H1 (cell line): Measurements from ENCODE around the gene PTX3. TPM values are rescaled to one million over a fixed set of nuclear protein-coding genes. Genes with fewer than 3 reads are reported as not detected.

Experiments used
- ASH2L ChIP-seq: fragments of 200-600, 300-600 bp; sonication (generic); IDR thresholded peaks from one replicate; pipeline ENCODE4 v1.7.1; 2017; ENCODE audit warnings: low read length
- BACH1 ChIP-seq: IDR thresholded peaks from 2 replicates; pipeline ENCODE4 v1.6.1; 2012; ENCODE audit warnings: low read length, improper control_type of control experiment
- JUN ChIP-seq: IDR thresholded peaks from 2 replicates; pipeline ENCODE4 v1.6.1; 2011; ENCODE audit warnings: low read depth, mild to moderate bottlenecking, improper control_type of control experiment, low read length
- JUND ChIP-seq: IDR thresholded peaks from 2 replicates; pipeline ENCODE4 v1.6.1; 2011; ENCODE audit warnings: mild to moderate bottlenecking, improper control_type of control experiment, low read length
- KDM5A ChIP-seq: fragments of 200-600 bp; IDR thresholded peaks from 2 replicates; pipeline ENCODE4 v1.7.1; 2012; ENCODE audit warnings: mild to moderate bottlenecking, low read length, inconsistent platforms, mixed read lengths
- polyA plus RNA-seq, 7 experiments: library from polyadenylated mRNA; depleted of rRNA in 3 of 7; stranded (reverse) in 5 of 7; unstranded in 2 of 7; fragments of >200 nt in 5 of 7; fragments of 200-250 nt in 2 of 7; gene quantifications; 1 replicate in 5 of 7; 2 replicates in 1 of 7; 4 replicates in 1 of 7; pipeline versions ENCODE4 v1.2.1 to v1.2.3, GENCODE V29; 2011 to 2013; ENCODE audit warnings: missing spikeins in 2 of 7, mixed read lengths in 2 of 7
- total RNA-seq: library from RNA; stranded (reverse); fragmentation: NEBNext Ultra II Directional; extraction: Animal tissue kit (Norgen Biotek cat#: 25700); gene quantifications from 2 replicates; pipeline ENCODE4 v1.2.1, GENCODE V29; 2021
- TF ChIP-seq, protein P1 (sequence below): fragments of 300-600 bp; sonication (generic); IDR thresholded peaks from 2 replicates; pipeline ENCODE4 v1.7.1; 2012; ENCODE audit warnings: low read length, moderate library complexity, mild to moderate bottlenecking, inconsistent platforms; ENCODE audit not compliant: insufficient replicate concordance
- TF ChIP-seq, protein P2 (sequence below): IDR thresholded peaks from 2 replicates; pipeline ENCODE4 v1.6.1; 2012; ENCODE audit warnings: low read length, inconsistent platforms

The PTX3 gene
- total and polyA plus RNA-seq, 2 of the 8 experiments (the other 6 are each of a cell fraction or from before 2014, with no cell fraction given), result 1.2 to 1.7 TPM

GRCh38 chr3:157463816-157464215 lies 27.2 kb downstream of the PTX3 start (continued):
- TF ChIP-seq, protein P1, sequence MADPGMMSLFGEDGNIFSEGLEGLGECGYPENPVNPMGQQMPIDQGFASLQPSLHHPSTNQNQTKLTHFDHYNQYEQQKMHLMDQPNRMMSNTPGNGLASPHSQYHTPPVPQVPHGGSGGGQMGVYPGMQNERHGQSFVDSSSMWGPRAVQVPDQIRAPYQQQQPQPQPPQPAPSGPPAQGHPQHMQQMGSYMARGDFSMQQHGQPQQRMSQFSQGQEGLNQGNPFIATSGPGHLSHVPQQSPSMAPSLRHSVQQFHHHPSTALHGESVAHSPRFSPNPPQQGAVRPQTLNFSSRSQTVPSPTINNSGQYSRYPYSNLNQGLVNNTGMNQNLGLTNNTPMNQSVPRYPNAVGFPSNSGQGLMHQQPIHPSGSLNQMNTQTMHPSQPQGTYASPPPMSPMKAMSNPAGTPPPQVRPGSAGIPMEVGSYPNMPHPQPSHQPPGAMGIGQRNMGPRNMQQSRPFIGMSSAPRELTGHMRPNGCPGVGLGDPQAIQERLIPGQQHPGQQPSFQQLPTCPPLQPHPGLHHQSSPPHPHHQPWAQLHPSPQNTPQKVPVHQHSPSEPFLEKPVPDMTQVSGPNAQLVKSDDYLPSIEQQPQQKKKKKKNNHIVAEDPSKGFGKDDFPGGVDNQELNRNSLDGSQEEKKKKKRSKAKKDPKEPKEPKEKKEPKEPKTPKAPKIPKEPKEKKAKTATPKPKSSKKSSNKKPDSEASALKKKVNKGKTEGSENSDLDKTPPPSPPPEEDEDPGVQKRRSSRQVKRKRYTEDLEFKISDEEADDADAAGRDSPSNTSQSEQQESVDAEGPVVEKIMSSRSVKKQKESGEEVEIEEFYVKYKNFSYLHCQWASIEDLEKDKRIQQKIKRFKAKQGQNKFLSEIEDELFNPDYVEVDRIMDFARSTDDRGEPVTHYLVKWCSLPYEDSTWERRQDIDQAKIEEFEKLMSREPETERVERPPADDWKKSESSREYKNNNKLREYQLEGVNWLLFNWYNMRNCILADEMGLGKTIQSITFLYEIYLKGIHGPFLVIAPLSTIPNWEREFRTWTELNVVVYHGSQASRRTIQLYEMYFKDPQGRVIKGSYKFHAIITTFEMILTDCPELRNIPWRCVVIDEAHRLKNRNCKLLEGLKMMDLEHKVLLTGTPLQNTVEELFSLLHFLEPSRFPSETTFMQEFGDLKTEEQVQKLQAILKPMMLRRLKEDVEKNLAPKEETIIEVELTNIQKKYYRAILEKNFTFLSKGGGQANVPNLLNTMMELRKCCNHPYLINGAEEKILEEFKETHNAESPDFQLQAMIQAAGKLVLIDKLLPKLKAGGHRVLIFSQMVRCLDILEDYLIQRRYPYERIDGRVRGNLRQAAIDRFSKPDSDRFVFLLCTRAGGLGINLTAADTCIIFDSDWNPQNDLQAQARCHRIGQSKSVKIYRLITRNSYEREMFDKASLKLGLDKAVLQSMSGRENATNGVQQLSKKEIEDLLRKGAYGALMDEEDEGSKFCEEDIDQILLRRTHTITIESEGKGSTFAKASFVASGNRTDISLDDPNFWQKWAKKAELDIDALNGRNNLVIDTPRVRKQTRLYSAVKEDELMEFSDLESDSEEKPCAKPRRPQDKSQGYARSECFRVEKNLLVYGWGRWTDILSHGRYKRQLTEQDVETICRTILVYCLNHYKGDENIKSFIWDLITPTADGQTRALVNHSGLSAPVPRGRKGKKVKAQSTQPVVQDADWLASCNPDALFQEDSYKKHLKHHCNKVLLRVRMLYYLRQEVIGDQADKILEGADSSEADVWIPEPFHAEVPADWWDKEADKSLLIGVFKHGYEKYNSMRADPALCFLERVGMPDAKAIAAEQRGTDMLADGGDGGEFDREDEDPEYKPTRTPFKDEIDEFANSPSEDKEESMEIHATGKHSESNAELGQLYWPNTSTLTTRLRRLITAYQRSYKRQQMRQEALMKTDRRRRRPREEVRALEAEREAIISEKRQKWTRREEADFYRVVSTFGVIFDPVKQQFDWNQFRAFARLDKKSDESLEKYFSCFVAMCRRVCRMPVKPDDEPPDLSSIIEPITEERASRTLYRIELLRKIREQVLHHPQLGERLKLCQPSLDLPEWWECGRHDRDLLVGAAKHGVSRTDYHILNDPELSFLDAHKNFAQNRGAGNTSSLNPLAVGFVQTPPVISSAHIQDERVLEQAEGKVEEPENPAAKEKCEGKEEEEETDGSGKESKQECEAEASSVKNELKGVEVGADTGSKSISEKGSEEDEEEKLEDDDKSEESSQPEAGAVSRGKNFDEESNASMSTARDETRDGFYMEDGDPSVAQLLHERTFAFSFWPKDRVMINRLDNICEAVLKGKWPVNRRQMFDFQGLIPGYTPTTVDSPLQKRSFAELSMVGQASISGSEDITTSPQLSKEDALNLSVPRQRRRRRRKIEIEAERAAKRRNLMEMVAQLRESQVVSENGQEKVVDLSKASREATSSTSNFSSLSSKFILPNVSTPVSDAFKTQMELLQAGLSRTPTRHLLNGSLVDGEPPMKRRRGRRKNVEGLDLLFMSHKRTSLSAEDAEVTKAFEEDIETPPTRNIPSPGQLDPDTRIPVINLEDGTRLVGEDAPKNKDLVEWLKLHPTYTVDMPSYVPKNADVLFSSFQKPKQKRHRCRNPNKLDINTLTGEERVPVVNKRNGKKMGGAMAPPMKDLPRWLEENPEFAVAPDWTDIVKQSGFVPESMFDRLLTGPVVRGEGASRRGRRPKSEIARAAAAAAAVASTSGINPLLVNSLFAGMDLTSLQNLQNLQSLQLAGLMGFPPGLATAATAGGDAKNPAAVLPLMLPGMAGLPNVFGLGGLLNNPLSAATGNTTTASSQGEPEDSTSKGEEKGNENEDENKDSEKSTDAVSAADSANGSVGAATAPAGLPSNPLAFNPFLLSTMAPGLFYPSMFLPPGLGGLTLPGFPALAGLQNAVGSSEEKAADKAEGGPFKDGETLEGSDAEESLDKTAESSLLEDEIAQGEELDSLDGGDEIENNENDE, result no peak
- TF ChIP-seq BACH1 (no peak), JUN (no peak), KDM5A (no peak), JUND (no peak), ASH2L (no peak)
- TF ChIP-seq, protein P2, sequence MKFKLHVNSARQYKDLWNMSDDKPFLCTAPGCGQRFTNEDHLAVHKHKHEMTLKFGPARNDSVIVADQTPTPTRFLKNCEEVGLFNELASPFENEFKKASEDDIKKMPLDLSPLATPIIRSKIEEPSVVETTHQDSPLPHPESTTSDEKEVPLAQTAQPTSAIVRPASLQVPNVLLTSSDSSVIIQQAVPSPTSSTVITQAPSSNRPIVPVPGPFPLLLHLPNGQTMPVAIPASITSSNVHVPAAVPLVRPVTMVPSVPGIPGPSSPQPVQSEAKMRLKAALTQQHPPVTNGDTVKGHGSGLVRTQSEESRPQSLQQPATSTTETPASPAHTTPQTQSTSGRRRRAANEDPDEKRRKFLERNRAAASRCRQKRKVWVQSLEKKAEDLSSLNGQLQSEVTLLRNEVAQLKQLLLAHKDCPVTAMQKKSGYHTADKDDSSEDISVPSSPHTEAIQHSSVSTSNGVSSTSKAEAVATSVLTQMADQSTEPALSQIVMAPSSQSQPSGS, result no peak
- TF ChIP-seq, all 59 proteins: peak for 0
